Measurements from ENCODE around the gene PDCL3.

DNA sequence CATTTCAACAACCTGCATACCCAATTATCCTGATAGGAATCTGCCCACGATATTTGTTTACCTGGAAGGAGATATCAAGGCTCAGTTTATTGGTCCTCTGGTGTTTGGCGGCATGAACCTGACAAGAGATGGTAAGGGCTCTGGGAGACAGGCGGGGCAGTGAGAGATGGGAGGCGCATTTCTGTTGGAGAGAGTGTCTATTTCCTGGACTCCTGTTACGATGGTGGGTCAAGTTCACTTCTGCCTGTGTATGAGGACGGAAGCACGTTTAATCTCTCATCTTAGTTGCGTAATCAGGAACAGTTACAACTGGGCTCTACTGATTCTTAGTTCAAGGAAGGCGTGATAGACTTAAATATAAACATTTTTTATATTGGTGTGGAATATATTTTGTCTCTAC, 8.9 kb downstream of the PDCL3 start:
- TF ChIP-seq, protein P1, sequence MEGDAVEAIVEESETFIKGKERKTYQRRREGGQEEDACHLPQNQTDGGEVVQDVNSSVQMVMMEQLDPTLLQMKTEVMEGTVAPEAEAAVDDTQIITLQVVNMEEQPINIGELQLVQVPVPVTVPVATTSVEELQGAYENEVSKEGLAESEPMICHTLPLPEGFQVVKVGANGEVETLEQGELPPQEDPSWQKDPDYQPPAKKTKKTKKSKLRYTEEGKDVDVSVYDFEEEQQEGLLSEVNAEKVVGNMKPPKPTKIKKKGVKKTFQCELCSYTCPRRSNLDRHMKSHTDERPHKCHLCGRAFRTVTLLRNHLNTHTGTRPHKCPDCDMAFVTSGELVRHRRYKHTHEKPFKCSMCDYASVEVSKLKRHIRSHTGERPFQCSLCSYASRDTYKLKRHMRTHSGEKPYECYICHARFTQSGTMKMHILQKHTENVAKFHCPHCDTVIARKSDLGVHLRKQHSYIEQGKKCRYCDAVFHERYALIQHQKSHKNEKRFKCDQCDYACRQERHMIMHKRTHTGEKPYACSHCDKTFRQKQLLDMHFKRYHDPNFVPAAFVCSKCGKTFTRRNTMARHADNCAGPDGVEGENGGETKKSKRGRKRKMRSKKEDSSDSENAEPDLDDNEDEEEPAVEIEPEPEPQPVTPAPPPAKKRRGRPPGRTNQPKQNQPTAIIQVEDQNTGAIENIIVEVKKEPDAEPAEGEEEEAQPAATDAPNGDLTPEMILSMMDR (conservative IDR thresholded peaks at IDR 0.05) = no peak
- no peak for TF ChIP-seq EZH2 (IDR thresholded peaks at IDR 0.05; ENCODE audit: low read depth)
